ENCODE results near the gene CPT1B.

GRCh38 chr22:50570861-50571260 is 7.4 kb downstream of the CPT1B start:
- TF ChIP-seq, protein P1, sequence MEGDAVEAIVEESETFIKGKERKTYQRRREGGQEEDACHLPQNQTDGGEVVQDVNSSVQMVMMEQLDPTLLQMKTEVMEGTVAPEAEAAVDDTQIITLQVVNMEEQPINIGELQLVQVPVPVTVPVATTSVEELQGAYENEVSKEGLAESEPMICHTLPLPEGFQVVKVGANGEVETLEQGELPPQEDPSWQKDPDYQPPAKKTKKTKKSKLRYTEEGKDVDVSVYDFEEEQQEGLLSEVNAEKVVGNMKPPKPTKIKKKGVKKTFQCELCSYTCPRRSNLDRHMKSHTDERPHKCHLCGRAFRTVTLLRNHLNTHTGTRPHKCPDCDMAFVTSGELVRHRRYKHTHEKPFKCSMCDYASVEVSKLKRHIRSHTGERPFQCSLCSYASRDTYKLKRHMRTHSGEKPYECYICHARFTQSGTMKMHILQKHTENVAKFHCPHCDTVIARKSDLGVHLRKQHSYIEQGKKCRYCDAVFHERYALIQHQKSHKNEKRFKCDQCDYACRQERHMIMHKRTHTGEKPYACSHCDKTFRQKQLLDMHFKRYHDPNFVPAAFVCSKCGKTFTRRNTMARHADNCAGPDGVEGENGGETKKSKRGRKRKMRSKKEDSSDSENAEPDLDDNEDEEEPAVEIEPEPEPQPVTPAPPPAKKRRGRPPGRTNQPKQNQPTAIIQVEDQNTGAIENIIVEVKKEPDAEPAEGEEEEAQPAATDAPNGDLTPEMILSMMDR (IDR thresholded peaks at IDR 0.05; ENCODE audit: poor library complexity, severe bottlenecking): no peak
- TF ChIP-seq MXI1 (conservative IDR thresholded peaks at IDR 0.05; ENCODE audit: poor library complexity, severe bottlenecking): no peak
- no peak for TF ChIP-seq POLR2AphosphoS5 (IDR thresholded peaks at IDR 0.05)
- no peak for TF ChIP-seq EP300 (conservative IDR thresholded peaks at IDR 0.05; ENCODE audit: poor library complexity, severe bottlenecking)
- no peak for TF ChIP-seq EZH2 (IDR thresholded peaks at IDR 0.05; ENCODE audit: borderline replicate concordance, insufficient read depth, low read length, poor library complexity, severe bottlenecking)
- TF ChIP-seq, protein P2, sequence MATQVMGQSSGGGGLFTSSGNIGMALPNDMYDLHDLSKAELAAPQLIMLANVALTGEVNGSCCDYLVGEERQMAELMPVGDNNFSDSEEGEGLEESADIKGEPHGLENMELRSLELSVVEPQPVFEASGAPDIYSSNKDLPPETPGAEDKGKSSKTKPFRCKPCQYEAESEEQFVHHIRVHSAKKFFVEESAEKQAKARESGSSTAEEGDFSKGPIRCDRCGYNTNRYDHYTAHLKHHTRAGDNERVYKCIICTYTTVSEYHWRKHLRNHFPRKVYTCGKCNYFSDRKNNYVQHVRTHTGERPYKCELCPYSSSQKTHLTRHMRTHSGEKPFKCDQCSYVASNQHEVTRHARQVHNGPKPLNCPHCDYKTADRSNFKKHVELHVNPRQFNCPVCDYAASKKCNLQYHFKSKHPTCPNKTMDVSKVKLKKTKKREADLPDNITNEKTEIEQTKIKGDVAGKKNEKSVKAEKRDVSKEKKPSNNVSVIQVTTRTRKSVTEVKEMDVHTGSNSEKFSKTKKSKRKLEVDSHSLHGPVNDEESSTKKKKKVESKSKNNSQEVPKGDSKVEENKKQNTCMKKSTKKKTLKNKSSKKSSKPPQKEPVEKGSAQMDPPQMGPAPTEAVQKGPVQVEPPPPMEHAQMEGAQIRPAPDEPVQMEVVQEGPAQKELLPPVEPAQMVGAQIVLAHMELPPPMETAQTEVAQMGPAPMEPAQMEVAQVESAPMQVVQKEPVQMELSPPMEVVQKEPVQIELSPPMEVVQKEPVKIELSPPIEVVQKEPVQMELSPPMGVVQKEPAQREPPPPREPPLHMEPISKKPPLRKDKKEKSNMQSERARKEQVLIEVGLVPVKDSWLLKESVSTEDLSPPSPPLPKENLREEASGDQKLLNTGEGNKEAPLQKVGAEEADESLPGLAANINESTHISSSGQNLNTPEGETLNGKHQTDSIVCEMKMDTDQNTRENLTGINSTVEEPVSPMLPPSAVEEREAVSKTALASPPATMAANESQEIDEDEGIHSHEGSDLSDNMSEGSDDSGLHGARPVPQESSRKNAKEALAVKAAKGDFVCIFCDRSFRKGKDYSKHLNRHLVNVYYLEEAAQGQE (IDR thresholded peaks at IDR 0.05; ENCODE audit: borderline replicate concordance): no peak
- no peak for TF ChIP-seq TAF1 (IDR thresholded peaks at IDR 0.05; ENCODE audit: low read depth)
- no peak for TF ChIP-seq RAD21 (conservative IDR thresholded peaks at IDR 0.05)
- no peak for TF ChIP-seq SMC3 (conservative IDR thresholded peaks at IDR 0.05; ENCODE audit: poor library complexity)

Data from neural cell (in vitro differentiated cells).